ENCODE measurements around the gene SASH1. TPM values are rescaled to one million over a fixed set of nuclear protein-coding genes. Genes with fewer than 3 reads are reported as not detected.

The SASH1 gene
- total RNA-seq, 1 donor from 2014 or later, result 10.2 TPM

DNA sequence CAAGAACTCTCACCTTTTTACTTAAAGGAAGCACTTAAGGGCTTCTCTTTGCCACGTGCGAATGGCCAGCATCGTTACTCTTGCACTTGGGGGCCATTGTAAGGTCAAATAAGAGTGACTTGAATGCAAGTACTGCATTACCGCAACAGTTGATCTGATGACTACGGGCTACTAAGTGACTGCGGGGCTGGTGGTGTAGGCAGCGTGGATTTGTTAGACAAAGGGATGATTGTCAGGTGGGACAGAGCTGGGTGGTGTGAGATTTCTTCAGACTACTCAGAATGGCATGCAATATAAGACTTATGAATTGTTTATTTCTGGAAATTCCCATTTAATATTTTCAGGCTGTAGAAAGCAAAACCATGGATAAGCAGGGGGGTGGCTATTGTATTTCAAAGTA is 204.5 kb downstream of the SASH1 start:
- Mint-ChIP-seq H3K27me3 (ENCODE audit: insufficient read depth, low read depth) (no peaks in the 10 kb centered on the region), H3K9me3 (no peaks in the 10 kb centered on the region), H3K36me3 (peaks cover 55% of the 10 kb centered on the region)

DNA sequence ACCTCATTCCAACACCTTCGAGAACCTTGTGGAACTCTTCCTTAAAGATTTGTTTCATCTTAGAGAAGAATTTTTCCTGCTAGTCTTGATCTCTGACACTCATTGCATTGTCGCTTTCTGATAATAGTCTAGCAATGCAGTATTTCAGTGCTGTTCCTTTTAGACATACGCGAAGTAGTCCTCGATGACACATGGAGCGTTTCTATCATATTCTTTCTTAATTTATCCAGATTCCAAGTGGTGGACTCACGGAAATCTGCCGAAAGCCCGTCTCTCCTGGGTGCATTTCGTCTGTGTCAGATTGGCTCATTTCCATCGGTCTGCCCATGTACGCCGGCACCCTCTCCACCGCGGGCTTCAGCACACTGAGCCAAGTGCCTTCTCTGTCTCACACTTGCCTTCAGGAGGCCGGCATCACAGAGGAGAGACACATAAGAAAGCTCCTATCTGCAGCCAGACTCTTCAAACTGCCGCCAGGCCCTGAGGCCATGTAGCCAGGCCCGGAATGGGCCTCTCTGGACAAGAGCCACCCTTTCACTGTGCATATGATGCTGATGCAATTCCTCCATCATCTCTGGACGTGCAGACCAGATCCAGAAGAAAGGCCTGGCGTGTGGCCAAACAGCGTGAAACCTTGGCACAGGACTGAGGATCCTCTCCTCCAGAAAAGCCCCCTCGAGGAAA is 205.6 kb downstream of the SASH1 start:
- H3K9ac ChIP-seq, result no peak overlapping the region

More for the DNA sequence above, 204.5 kb downstream of the SASH1 start:
- H4K20me1 ChIP-seq (ENCODE audit: low read depth), result no peaks in the 10 kb centered on the region
- Mint-ChIP-seq H3K4me1 (no peaks in the 10 kb centered on the region), H3K4me3 (no peak overlapping the region), H3K27ac (no peak overlapping the region)
- H3K4me1 ChIP-seq, result no peaks in the 10 kb centered on the region
- no peak overlapping the region for H3K4me3 ChIP-seq
- TF ChIP-seq, protein P1, sequence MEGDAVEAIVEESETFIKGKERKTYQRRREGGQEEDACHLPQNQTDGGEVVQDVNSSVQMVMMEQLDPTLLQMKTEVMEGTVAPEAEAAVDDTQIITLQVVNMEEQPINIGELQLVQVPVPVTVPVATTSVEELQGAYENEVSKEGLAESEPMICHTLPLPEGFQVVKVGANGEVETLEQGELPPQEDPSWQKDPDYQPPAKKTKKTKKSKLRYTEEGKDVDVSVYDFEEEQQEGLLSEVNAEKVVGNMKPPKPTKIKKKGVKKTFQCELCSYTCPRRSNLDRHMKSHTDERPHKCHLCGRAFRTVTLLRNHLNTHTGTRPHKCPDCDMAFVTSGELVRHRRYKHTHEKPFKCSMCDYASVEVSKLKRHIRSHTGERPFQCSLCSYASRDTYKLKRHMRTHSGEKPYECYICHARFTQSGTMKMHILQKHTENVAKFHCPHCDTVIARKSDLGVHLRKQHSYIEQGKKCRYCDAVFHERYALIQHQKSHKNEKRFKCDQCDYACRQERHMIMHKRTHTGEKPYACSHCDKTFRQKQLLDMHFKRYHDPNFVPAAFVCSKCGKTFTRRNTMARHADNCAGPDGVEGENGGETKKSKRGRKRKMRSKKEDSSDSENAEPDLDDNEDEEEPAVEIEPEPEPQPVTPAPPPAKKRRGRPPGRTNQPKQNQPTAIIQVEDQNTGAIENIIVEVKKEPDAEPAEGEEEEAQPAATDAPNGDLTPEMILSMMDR (IDR thresholded peaks at IDR 0.05), result no peak
- TF ChIP-seq EZH2 (IDR thresholded peaks at IDR 0.05) (no peak), EZH2phosphoT487 (IDR thresholded peaks at IDR 0.05) (no peak)
- H3K36me3 ChIP-seq, result no peaks in the 10 kb centered on the region
- no peak overlapping the region for H3K27ac ChIP-seq
- no peak overlapping the region for H3K9ac ChIP-seq
- no peaks in the 10 kb centered on the region for H3F3A ChIP-seq (ENCODE audit: low read depth)
- H3K9me3 ChIP-seq (ENCODE audit: low read depth), result no peaks in the 10 kb centered on the region
- no peaks in the 10 kb centered on the region for H3K79me2 ChIP-seq (ENCODE audit: low read depth)
- DNase-seq (ENCODE audit: low spot score), result no peak
- H3K27me3 ChIP-seq, result no peaks in the 10 kb centered on the region
- H2AFZ ChIP-seq (replicated peaks), result no peak overlapping the region
- no peak overlapping the region for H3K4me2 ChIP-seq

DNA sequence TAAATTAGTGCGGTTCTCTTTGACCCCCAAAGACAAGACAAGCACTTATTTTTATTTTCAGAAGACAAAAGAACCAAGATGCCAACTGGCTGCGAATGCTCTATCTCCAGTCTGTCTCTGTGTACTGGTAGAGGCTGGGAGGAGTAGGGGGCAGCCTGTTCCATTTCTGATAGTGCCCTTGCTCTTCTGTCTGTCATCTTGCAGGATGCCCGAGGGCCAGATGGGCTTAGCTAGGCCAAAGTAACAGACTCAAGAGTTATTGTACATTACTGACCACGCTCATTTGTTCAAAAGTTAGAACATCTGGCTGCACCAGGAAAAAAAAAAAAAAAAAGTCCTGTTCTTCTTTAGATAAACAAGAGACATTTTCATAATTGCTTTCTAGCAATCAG is 206.1 kb downstream of the SASH1 start:
- H3K79me2 ChIP-seq (ENCODE audit: low read depth), result no peaks in the 10 kb centered on the region
- no peaks in the 10 kb centered on the region for H3K9me3 ChIP-seq (ENCODE audit: low read depth)
- Mint-ChIP-seq H3K27me3 (ENCODE audit: insufficient read depth, low read depth) (no peaks in the 10 kb centered on the region), H3K36me3 (peaks cover 56% of the 10 kb centered on the region), H3K9me3 (peaks cover 3% of the 10 kb centered on the region), H3K27ac (no peak overlapping the region), H3K4me3 (no peak overlapping the region), H3K4me1 (no peaks in the 10 kb centered on the region)
- H3K4me2 ChIP-seq, result no peak overlapping the region
- H3K36me3 ChIP-seq, result no peaks in the 10 kb centered on the region
- no peaks in the 10 kb centered on the region for H4K20me1 ChIP-seq (ENCODE audit: low read depth)
- H3K27me3 ChIP-seq, result no peaks in the 10 kb centered on the region
- no peak overlapping the region for H3K9ac ChIP-seq
- H3K27ac ChIP-seq, result no peak overlapping the region
- H3K4me3 ChIP-seq, result no peak overlapping the region
- DNase-seq (ENCODE audit: low spot score), result no peak
- no peaks in the 10 kb centered on the region for H3K4me1 ChIP-seq
- TF ChIP-seq, protein P1 (IDR thresholded peaks at IDR 0.05), result no peak
- no peak for TF ChIP-seq EZH2 (IDR thresholded peaks at IDR 0.05)
- no peak for TF ChIP-seq EZH2phosphoT487 (IDR thresholded peaks at IDR 0.05)
- H3F3A ChIP-seq (ENCODE audit: low read depth), result no peaks in the 10 kb centered on the region
- H2AFZ ChIP-seq (replicated peaks), result no peak overlapping the region

More for the DNA sequence above, 205.6 kb downstream of the SASH1 start:
- Histone ChIP-seq H2AFZ (replicated peaks) (no peak overlapping the region), H3K9me3 (ENCODE audit: low read depth) (no peaks in the 10 kb centered on the region), H3K4me2 (no peak overlapping the region), H3K79me2 (ENCODE audit: low read depth) (no peaks in the 10 kb centered on the region), H4K20me1 (ENCODE audit: low read depth) (no peaks in the 10 kb centered on the region), H3K4me1 (no peaks in the 10 kb centered on the region), H3K27ac (no peak overlapping the region), H3F3A (ENCODE audit: low read depth) (no peaks in the 10 kb centered on the region), H3K27me3 (no peaks in the 10 kb centered on the region), H3K36me3 (no peaks in the 10 kb centered on the region), H3K4me3 (no peak overlapping the region)
- Mint-ChIP-seq H3K9me3 (no peaks in the 10 kb centered on the region), H3K36me3 (peaks cover 55% of the 10 kb centered on the region), H3K4me3 (no peak overlapping the region), H3K27me3 (ENCODE audit: insufficient read depth, low read depth) (no peaks in the 10 kb centered on the region), H3K27ac (no peak overlapping the region), H3K4me1 (no peaks in the 10 kb centered on the region)
- DNase-seq (ENCODE audit: low spot score), result no peak
- no peak for TF ChIP-seq EZH2phosphoT487 (IDR thresholded peaks at IDR 0.05)
- TF ChIP-seq EZH2 (IDR thresholded peaks at IDR 0.05), result no peak
- TF ChIP-seq, protein P1 (IDR thresholded peaks at IDR 0.05), result no peak
